ENCODE measurements around the gene HSD11B1L.
"Not testable (repeated sequence)": the region's sequence is repeated elsewhere in the genome, so short reads cannot be mapped to it uniquely, and the experiment has no call there.

Gene HSD11B1L

DNA sequence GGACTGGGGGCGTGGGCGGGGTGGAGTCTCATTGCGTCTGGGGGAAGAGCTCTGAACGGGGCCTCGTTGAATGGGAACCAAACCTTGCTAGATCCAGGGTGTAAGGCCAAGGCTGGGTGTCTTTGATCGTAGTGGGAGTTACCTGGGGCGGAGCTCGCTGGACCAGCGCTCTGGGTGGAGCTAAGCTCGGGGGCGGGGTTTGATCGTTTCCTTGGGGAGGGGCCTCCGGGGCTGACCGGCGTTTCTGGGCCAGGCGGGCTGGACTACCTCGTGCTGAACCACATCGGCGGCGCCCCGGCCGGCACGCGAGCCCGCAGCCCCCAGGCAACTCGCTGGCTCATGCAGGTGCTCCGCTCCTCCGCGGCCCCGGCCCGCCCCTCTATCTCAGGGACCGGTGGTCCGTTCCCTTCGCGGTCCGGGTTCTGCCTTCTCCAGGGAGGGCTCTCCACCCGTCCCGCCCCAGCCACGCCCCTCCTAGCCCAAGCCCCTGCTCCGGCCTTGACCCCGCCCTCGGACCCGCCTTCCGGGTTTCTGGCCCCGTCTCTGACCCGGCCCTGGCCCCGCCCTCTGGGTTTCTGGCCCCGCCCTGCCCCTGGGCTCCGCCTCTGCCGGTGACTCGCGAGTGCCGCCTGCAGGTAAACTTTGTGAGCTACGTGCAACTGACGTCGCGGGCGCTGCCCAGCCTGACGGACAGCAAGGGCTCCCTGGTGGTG is 6.0 kb downstream of the HSD11B1L start:
- no peaks in the 10 kb centered on the region for H3K9me3 ChIP-seq (ENCODE audit: low read depth, low read length)
- peak overlapping the region; percentile 87 for H3K4me3 ChIP-seq
- peaks cover 12% of the 10 kb centered on the region for H3K36me3 ChIP-seq (ENCODE audit: insufficient read depth, low read length)
- H3K27ac ChIP-seq: 0 out of 2 replicates have a peak overlapping the region, but pooled peaks have one; percentile 6
- peak; percentile 37 for DNase-seq (ENCODE audit: low read depth, low spot score)
- H3K9ac ChIP-seq (ENCODE audit: insufficient read length): peak overlapping the region; percentile 49
- TF ChIP-seq EZH2 (IDR thresholded peaks at IDR 0.05) (no peak), FOXP2 (optimal IDR thresholded peaks at IDR 0.05; ENCODE audit: control extremely low read depth, extremely low read length, insufficient read depth) (no peak), POLR2AphosphoS5 (IDR thresholded peaks at IDR 0.05; ENCODE audit: borderline replicate concordance, low read depth, low read length) (no peak; the same call in 1 of the 2 replicates)

DNA sequence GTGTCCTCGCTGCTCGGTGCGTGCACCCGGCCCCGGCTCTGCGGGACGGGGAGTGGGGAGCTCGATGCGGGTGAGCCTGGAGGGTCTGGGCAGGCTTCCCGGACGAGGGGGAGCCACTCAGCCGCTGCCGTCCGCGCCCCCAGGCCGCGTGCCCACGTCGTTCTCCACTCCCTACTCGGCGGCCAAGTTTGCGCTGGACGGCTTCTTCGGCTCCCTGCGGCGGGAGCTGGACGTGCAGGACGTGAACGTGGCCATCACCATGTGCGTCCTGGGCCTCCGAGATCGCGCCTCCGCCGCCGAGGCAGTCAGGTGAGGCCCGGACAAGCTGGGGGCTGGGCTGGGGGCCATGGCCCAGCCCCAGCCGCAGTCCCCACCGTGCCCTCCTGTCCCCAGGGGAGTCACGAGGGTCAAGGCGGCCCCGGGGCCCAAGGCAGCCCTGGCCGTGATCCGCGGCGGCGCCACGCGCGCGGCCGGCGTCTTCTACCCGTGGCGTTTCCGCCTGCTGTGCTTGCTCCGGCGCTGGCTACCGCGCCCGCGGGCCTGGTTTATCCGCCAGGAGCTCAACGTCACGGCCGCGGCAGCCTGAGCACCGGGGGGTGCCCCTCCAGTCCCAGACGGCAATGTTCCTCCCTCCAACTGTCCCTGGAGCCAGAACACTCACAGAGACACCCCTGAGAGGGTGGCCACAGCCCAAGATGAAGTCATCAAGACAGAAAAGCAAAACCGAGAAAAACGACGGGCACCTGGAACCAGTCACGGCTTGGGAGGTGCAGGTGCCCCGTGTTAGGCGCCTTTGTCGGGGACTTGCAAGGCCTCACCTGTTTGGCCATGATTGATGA is 6.8 kb downstream of the HSD11B1L start:
- Histone ChIP-seq H3K9me3 (ENCODE audit: low read depth, low read length) (no peaks in the 10 kb centered on the region), H3K4me3 (peak overlapping the region; percentile 87), H3K36me3 (ENCODE audit: insufficient read depth, low read length) (peaks cover 20% of the 10 kb centered on the region), H3K27ac (no peak overlapping the region), H3K9ac (ENCODE audit: insufficient read length) (no peak overlapping the region)
- no peak for DNase-seq (ENCODE audit: low read depth, low spot score)
- TF ChIP-seq FOXP2 (optimal IDR thresholded peaks at IDR 0.05; ENCODE audit: control extremely low read depth, extremely low read length, insufficient read depth) (no peak), EZH2 (IDR thresholded peaks at IDR 0.05) (no peak)

GRCh38 chr19:5688262-5688881 is 7.5 kb downstream of the HSD11B1L start:
- H3K9me3 ChIP-seq (ENCODE audit: low read depth, low read length); DNase-seq (ENCODE audit: low read depth, low spot score); H3K27ac ChIP-seq; H3K9ac ChIP-seq (ENCODE audit: insufficient read length); H3K4me3 ChIP-seq: not testable (repeated sequence)
- H3K36me3 ChIP-seq (ENCODE audit: insufficient read depth, low read length): peaks cover 28% of the 10 kb centered on the region

DNA sequence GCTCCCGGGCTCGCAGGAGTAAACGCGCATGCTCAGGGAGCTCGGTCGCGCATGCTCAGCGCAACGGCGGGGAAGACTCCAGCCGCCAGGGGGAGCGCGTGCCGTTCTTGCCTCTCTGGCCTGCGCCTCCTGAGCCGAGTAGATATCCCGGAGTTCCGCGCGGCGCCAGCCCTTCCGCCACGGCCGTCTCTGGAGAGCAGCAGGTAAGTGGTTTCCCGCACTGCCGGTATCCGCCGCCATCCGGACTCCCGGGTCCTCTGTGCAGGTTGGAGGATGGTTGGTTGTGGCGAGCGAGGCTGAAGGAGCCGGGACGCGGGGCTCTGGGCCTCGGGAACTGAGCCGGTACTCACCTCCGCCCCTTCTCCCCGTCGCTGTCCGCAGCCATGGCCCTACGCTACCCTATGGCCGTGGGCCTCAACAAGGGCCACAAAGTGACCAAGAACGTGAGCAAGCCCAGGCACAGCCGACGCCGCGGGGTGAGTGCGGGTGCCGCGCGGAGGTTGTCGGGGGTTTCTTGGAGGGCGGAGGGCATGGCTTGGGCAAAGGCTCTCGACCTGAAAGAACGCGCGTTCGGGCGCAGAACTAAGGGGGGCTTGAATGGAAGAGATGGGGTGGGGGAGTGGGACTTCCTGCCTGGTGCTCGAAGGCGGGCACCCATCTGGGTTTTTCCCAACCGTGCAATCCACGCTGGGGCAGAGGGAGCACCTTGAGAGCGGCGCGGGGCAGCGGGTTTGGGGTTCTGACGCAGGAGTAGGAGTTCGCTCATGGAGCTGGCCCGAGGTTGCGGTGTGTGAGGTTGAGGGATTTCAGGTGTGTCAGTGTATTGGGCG is 9.5 kb downstream of the HSD11B1L start, which contains the start of gene RPL36:
RPL36 (plus strand) TSS at position 171 of the 830 bp plus-strand sequence; CDS start at position 384, 213 bp downstream.
- peaks cover 47% of the 10 kb centered on the region for H3K36me3 ChIP-seq (ENCODE audit: insufficient read depth, low read length)

GRCh38 chr19:5690955-5691821 is 10.4 kb downstream of the HSD11B1L start:
- Histone ChIP-seq H3K36me3 (ENCODE audit: insufficient read depth, low read length) (peaks cover 56% of the 10 kb centered on the region), H3K27ac (peak overlapping the region; percentile 97), H3K9me3 (ENCODE audit: low read depth, low read length) (no peaks in the 10 kb centered on the region), H3K9ac (ENCODE audit: insufficient read length) (peak overlapping the region; percentile 100), H3K4me3 (peak overlapping the region; percentile 100)
- TF ChIP-seq EZH2 (IDR thresholded peaks at IDR 0.05) (no peak), POLR2AphosphoS5 (IDR thresholded peaks at IDR 0.05; ENCODE audit: borderline replicate concordance, low read depth, low read length) (peak; percentile 44)
- DNase-seq (ENCODE audit: low read depth, low spot score): no peak

More for the DNA sequence above, 9.5 kb downstream of the HSD11B1L start, which contains the start of gene RPL36:
- DNase-seq (ENCODE audit: low read depth, low spot score): peak; percentile 81
- Histone ChIP-seq H3K9me3 (ENCODE audit: low read depth, low read length) (no peaks in the 10 kb centered on the region), H3K27ac (peak within 1 kb of the TSS; percentile 97), H3K9ac (ENCODE audit: insufficient read length) (peak within 1 kb of the TSS; percentile 100), H3K4me3 (peak within 1 kb of the TSS; percentile 100)
- TF ChIP-seq POLR2AphosphoS5 (IDR thresholded peaks at IDR 0.05; ENCODE audit: borderline replicate concordance, low read depth, low read length): peak; percentile 99
- peak; percentile 76 for TF ChIP-seq FOXP2 (optimal IDR thresholded peaks at IDR 0.05; ENCODE audit: control extremely low read depth, extremely low read length, insufficient read depth)
- no peak for TF ChIP-seq EZH2 (IDR thresholded peaks at IDR 0.05)

DNA sequence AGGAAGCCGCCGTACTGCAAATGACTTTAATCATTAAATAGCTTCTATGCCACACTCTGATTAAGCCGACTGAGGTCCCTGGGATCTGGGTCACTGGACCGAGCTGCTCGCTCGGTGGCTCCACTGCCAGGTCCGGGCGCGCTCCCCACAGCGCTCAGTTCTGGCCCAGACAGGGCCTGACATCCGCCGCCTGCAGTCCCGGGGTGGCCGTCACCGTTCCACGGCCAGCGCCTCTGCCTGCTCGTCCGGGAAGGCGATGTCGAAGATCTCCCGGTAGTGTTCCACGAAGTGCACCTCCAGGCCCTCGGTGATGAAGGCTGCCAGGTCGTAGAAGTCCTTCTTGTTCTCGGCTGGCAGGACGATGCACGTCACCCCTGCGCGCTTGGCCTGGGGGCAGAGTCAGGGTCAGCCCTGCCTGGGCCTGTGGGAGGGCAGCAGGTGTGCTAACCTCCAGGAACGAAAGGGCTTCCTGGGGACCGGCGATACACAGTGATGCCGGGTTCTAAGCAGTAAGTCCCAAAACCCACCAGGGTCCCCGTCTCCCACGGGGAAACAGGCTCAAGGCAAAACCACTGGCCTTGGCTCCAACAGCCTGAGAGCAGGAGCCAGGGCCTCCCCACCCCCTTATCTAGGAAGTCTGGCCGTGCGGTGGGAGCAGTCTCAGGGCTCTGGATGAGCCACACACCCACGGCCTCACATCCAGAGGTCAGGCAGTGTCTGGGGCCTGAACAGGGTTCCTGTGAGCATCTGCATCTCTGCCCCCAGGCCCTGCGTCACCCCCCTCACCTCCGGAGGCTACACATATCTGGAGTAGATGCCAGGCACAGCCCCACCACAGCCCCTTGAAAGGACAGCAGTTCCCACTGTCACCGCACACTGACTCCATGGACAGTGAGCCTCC is 11.2 kb downstream of the HSD11B1L start:
- no peak for DNase-seq (ENCODE audit: low read depth, low spot score)
- no peak for TF ChIP-seq EZH2 (IDR thresholded peaks at IDR 0.05)
- peak overlapping the region; percentile 57 for H3K27ac ChIP-seq
- peaks cover 65% of the 10 kb centered on the region for H3K36me3 ChIP-seq (ENCODE audit: insufficient read depth, low read length)
- H3K4me3 ChIP-seq: peak overlapping the region; percentile 100
- no peaks in the 10 kb centered on the region for H3K9me3 ChIP-seq (ENCODE audit: low read depth, low read length)
- no peak overlapping the region for H3K9ac ChIP-seq (ENCODE audit: insufficient read length)

Measured in SK-N-MC (cell line).